HEK293 (cell line): Measurements from ENCODE around the gene CRCP.

Experiments used
- CTCF ChIA-PET: fragments of 350-600 bp; formaldehyde crosslinking; extraction: SDS; loops from one replicate; lab custom pipeline; 2021; ENCODE audit warnings: antibody characterized with exemption; lab: Yijun Ruan, JAX
- POLR2A ChIA-PET: fragments of 300-600 bp; formaldehyde crosslinking; extraction: SDS; loops from one replicate; lab custom pipeline; 2020; ENCODE audit warnings: antibody characterized with exemption, inconsistent platforms; lab: Yijun Ruan, JAX
- H3K27ac ChIP-seq: fragments of 200-500 bp; sonication (Bioruptor generic); 2 replicates; pipeline ENCODE4 v1.5.1; 2014; ENCODE audit warnings: low read depth, low read length, control low read depth, inconsistent platforms; ENCODE audit errors: extremely low read depth
- H3K36me3 ChIP-seq, 2 experiments: fragments of 200-500 bp in 1 of 2; sonication (Bioruptor generic) in 1 of 2; 1 replicate in 1 of 2; 2 replicates in 1 of 2; pipeline ENCODE4 v1.5.1; 2014 to 2017; ENCODE audit warnings: inconsistent platforms in 2 of 2, low read length in 2 of 2; ENCODE audit not compliant: control insufficient read depth in 2 of 2, insufficient read depth in 1 of 2
- H3K4me1 ChIP-seq: fragments of 200-500 bp; sonication (Bioruptor generic); 2 replicates; pipeline ENCODE4 v1.5.1; 2014; ENCODE audit warnings: mild to moderate bottlenecking, low read length, inconsistent platforms; ENCODE audit not compliant: control insufficient read depth, insufficient read depth
- H3K4me3 ChIP-seq: 2 replicates; pipeline ENCODE4 v1.5.1; 2011; ENCODE audit warnings: low read depth, mild to moderate bottlenecking, control low read depth, low read length, moderate library complexity
- H3K9me3 ChIP-seq: fragments of 200-500 bp; sonication (Bioruptor generic); 2 replicates; pipeline ENCODE4 v1.5.1; 2014; ENCODE audit warnings: low read depth, low read length, inconsistent platforms; ENCODE audit not compliant: control insufficient read depth, insufficient read depth
- EGR2 ChIP-seq: fragments of 450-650 bp; formaldehyde crosslinking; IDR thresholded peaks from 2 replicates; pipeline ENCODE4 v1.5.1; 2016; ENCODE audit warnings: low read depth, missing biosample characterization, missing genetic modification characterization
- GLIS1 ChIP-seq: fragments of 450-650 bp; formaldehyde crosslinking; IDR thresholded peaks from 2 replicates; pipeline ENCODE4 v1.5.1; 2016; ENCODE audit warnings: missing biosample characterization, missing genetic modification characterization
- KLF9 ChIP-seq: fragments of 450-650 bp; formaldehyde crosslinking; IDR thresholded peaks from 2 replicates; pipeline ENCODE4 v1.5.1; 2016; ENCODE audit warnings: missing biosample characterization, missing genetic modification characterization, low read depth
- SP3 ChIP-seq: fragments of 450-650 bp; formaldehyde crosslinking; IDR thresholded peaks from 2 replicates; pipeline ENCODE4 v1.5.1; 2016; ENCODE audit warnings: missing biosample characterization, missing genetic modification characterization
- ZNF114 ChIP-seq: fragments of 450-650 bp; formaldehyde crosslinking; IDR thresholded peaks from 2 replicates; pipeline ENCODE4 v1.5.0; 2017; ENCODE audit warnings: missing biosample characterization, missing genetic modification characterization
- ZNF16 ChIP-seq: fragments of 450-650 bp; formaldehyde crosslinking; IDR thresholded peaks from 2 replicates; pipeline ENCODE4 v1.5.1; 2016; ENCODE audit warnings: low read depth, missing biosample characterization, missing genetic modification characterization
- ZNF2 ChIP-seq: fragments of 450-650 bp; formaldehyde crosslinking; IDR thresholded peaks from 2 replicates; pipeline ENCODE4 v1.5.1; 2016; ENCODE audit warnings: missing biosample characterization, missing genetic modification characterization
- ZNF214 ChIP-seq: fragments of 450-650 bp; formaldehyde crosslinking; IDR thresholded peaks from 2 replicates; pipeline ENCODE4 v1.5.1; 2017; ENCODE audit warnings: missing biosample characterization, mild to moderate bottlenecking, missing genetic modification characterization, borderline replicate concordance
- ZNF24 ChIP-seq: fragments of 450-650 bp; formaldehyde crosslinking; IDR thresholded peaks from 2 replicates; pipeline ENCODE4 v1.5.1; 2016; ENCODE audit warnings: missing biosample characterization, missing genetic modification characterization
- ZNF350 ChIP-seq: fragments of 450-650 bp; formaldehyde crosslinking; IDR thresholded peaks from 2 replicates; pipeline ENCODE4 v1.5.0; 2017; ENCODE audit warnings: missing biosample characterization, mild to moderate bottlenecking, missing genetic modification characterization
- ZNF354C ChIP-seq: fragments of 450-650 bp; formaldehyde crosslinking; IDR thresholded peaks from 2 replicates; pipeline ENCODE4 v1.5.1; 2016; ENCODE audit warnings: missing biosample characterization, missing genetic modification characterization, low read depth, borderline replicate concordance
- ZNF426 ChIP-seq: fragments of 450-650 bp; formaldehyde crosslinking; IDR thresholded peaks from 2 replicates; pipeline ENCODE4 v1.5.1; 2017; ENCODE audit warnings: missing biosample characterization, missing genetic modification characterization, mild to moderate bottlenecking, inconsistent platforms, moderate library complexity
- ZNF548 ChIP-seq: fragments of 450-650 bp; formaldehyde crosslinking; IDR thresholded peaks from 2 replicates; pipeline ENCODE4 v1.5.1; 2016; ENCODE audit warnings: missing biosample characterization, missing genetic modification characterization
- ZNF560 ChIP-seq: fragments of 450-650 bp; formaldehyde crosslinking; IDR thresholded peaks from 2 replicates; pipeline ENCODE4 v1.5.1; 2017; ENCODE audit warnings: missing biosample characterization, missing genetic modification characterization, borderline replicate concordance
- ZNF585B ChIP-seq: fragments of 450-650 bp; formaldehyde crosslinking; IDR thresholded peaks from 2 replicates; pipeline ENCODE4 v1.5.1; 2016; ENCODE audit warnings: missing biosample characterization, missing genetic modification characterization
- ZNF600 ChIP-seq: fragments of 450-650 bp; formaldehyde crosslinking; IDR thresholded peaks from 2 replicates; pipeline ENCODE4 v1.5.1; 2016; ENCODE audit warnings: missing biosample characterization, missing genetic modification characterization
- ZNF629 ChIP-seq: fragments of 450-650 bp; formaldehyde crosslinking; IDR thresholded peaks from 2 replicates; pipeline ENCODE4 v1.5.1; 2017; ENCODE audit warnings: missing biosample characterization, missing genetic modification characterization
- ZNF660 ChIP-seq: fragments of 450-650 bp; IDR thresholded peaks from 2 replicates; pipeline ENCODE4 v1.5.1; 2018; ENCODE audit warnings: missing biosample characterization, mild to moderate bottlenecking, missing genetic modification characterization
- ZNF785 ChIP-seq: fragments of 450-650 bp; formaldehyde crosslinking; IDR thresholded peaks from 2 replicates; pipeline ENCODE4 v1.5.1; 2016; ENCODE audit warnings: missing biosample characterization, missing genetic modification characterization
- ZSCAN30 ChIP-seq: fragments of 450-650 bp; IDR thresholded peaks from 2 replicates; pipeline ENCODE4 v1.5.1; 2018; ENCODE audit warnings: missing biosample characterization, mild to moderate bottlenecking, missing genetic modification characterization, moderate library complexity
- TF ChIP-seq, protein P1 (sequence below): fragments of 450-650 bp; formaldehyde crosslinking; IDR thresholded peaks from 2 replicates; pipeline ENCODE4 v1.5.1; 2017; ENCODE audit warnings: missing biosample characterization, missing genetic modification characterization
- TF ChIP-seq, protein P2 (sequence below): fragments of 450-650 bp; formaldehyde crosslinking; IDR thresholded peaks from 2 replicates; pipeline ENCODE4 v1.5.1; 2016; ENCODE audit warnings: missing biosample characterization, missing genetic modification characterization, borderline replicate concordance

The CRCP gene

DNA sequence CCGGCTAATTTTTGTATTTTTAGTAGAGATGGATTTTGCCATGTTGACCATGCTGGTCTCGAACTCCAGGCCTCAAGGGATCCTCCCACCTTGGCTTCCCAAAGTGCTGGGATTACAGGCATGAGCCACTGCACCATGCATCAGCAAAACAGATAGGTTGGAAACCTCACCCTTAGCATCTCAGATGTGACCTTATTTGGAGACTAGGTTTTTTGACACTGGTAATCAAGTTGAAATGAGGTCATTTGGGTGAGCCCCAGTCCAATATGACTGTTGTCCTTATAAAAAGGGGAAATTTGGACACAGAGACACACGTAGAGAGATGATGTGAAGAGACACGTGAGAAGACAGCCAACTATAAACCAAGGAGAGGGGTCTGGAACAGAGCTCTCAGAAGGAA, 48.0 kb downstream of the CRCP start:
- Histone ChIP-seq H3K27ac (no peak overlapping the region), H3K36me3 (peaks cover 0 to 5% of the 10 kb centered on the region in 2 experiments; a peak in 2 of 3 replicates), H3K4me3 (no peak overlapping the region), H3K9me3 (no peaks in the 10 kb centered on the region), H3K4me1 (no peaks in the 10 kb centered on the region)
- POLR2A ChIA-PET, result interaction anchor here (0.6 kb wide), 1 partner anchor 843 kb away, joined by 4 read pairs; no protein-coding TSS in a partner anchor
- no peak for TF ChIP-seq ZNF114 (tag by site-specific recombination)
- no peak for TF ChIP-seq ZNF2 (tag by site-specific recombination)
- TF ChIP-seq ZNF426 (tag by site-specific recombination), result no peak
- no peak for TF ChIP-seq ZNF585B (tag by site-specific recombination)
- no peak for TF ChIP-seq ZNF16 (tag by site-specific recombination)
- no peak for TF ChIP-seq SP3 (tag by site-specific recombination)
- TF ChIP-seq ZSCAN30 (tag by site-specific recombination), result no peak
- TF ChIP-seq, protein P1, sequence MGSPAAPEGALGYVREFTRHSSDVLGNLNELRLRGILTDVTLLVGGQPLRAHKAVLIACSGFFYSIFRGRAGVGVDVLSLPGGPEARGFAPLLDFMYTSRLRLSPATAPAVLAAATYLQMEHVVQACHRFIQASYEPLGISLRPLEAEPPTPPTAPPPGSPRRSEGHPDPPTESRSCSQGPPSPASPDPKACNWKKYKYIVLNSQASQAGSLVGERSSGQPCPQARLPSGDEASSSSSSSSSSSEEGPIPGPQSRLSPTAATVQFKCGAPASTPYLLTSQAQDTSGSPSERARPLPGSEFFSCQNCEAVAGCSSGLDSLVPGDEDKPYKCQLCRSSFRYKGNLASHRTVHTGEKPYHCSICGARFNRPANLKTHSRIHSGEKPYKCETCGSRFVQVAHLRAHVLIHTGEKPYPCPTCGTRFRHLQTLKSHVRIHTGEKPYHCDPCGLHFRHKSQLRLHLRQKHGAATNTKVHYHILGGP (tag by site-specific recombination), result no peak
- TF ChIP-seq ZNF350 (tag by site-specific recombination), result no peak
- TF ChIP-seq ZNF24 (tag by site-specific recombination), result no peak
- no peak for TF ChIP-seq ZNF600 (tag by site-specific recombination)
- CTCF ChIA-PET, result interaction anchor here (1.0 kb wide), 1 partner anchor 8 kb away, joined by 3 read pairs; no protein-coding TSS in a partner anchor

DNA sequence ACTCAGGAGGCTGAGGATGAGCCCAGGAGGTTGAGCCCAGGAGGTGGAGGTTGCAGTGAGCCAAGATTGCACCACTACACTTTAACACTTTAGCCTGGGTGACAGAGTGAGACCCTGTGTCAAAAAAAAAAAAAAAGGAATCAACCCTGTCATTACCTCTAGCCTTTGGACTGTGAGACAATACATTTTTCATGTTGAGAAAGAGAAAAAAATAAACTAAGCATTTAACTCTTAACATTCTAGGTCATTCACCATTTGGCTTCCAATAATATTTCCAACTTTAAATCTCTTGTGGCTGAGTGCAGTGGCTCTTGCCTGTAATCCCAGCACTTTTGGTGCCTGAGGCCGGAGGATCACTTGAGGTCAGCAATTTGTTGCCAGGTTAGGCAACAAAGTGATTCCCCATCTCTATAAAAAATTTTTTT, 48.6 kb downstream of the CRCP start:
- no peaks in the 10 kb centered on the region for H3K9me3 ChIP-seq
- TF ChIP-seq ZNF660 (tag by site-specific recombination), result no peak
- TF ChIP-seq KLF9 (tag by site-specific recombination), result no peak
- TF ChIP-seq ZNF785 (tag by site-specific recombination), result no peak
- no peak for TF ChIP-seq ZNF354C (tag by site-specific recombination)
- no peak for TF ChIP-seq ZNF560
- no peak for TF ChIP-seq ZNF548
- TF ChIP-seq, protein P2, sequence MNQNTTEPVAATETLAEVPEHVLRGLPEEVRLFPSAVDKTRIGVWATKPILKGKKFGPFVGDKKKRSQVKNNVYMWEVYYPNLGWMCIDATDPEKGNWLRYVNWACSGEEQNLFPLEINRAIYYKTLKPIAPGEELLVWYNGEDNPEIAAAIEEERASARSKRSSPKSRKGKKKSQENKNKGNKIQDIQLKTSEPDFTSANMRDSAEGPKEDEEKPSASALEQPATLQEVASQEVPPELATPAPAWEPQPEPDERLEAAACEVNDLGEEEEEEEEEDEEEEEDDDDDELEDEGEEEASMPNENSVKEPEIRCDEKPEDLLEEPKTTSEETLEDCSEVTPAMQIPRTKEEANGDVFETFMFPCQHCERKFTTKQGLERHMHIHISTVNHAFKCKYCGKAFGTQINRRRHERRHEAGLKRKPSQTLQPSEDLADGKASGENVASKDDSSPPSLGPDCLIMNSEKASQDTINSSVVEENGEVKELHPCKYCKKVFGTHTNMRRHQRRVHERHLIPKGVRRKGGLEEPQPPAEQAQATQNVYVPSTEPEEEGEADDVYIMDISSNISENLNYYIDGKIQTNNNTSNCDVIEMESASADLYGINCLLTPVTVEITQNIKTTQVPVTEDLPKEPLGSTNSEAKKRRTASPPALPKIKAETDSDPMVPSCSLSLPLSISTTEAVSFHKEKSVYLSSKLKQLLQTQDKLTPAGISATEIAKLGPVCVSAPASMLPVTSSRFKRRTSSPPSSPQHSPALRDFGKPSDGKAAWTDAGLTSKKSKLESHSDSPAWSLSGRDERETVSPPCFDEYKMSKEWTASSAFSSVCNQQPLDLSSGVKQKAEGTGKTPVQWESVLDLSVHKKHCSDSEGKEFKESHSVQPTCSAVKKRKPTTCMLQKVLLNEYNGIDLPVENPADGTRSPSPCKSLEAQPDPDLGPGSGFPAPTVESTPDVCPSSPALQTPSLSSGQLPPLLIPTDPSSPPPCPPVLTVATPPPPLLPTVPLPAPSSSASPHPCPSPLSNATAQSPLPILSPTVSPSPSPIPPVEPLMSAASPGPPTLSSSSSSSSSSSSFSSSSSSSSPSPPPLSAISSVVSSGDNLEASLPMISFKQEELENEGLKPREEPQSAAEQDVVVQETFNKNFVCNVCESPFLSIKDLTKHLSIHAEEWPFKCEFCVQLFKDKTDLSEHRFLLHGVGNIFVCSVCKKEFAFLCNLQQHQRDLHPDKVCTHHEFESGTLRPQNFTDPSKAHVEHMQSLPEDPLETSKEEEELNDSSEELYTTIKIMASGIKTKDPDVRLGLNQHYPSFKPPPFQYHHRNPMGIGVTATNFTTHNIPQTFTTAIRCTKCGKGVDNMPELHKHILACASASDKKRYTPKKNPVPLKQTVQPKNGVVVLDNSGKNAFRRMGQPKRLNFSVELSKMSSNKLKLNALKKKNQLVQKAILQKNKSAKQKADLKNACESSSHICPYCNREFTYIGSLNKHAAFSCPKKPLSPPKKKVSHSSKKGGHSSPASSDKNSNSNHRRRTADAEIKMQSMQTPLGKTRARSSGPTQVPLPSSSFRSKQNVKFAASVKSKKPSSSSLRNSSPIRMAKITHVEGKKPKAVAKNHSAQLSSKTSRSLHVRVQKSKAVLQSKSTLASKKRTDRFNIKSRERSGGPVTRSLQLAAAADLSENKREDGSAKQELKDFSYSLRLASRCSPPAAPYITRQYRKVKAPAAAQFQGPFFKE (tag by site-specific recombination), result no peak
- TF ChIP-seq GLIS1 (tag by site-specific recombination), result no peak
- no peak for TF ChIP-seq ZNF629 (tag by site-specific recombination)
- no peak for TF ChIP-seq EGR2
- no peak for TF ChIP-seq ZNF214 (tag by site-specific recombination)
- no peaks in the 10 kb centered on the region for H3K4me1 ChIP-seq
- CTCF ChIA-PET, result interaction anchor here (1.0 kb wide), 1 partner anchor 8 kb away, joined by 3 read pairs; no protein-coding TSS in a partner anchor
- no peak overlapping the region for H3K27ac ChIP-seq
- POLR2A ChIA-PET, result interaction anchor here (0.6 kb wide), 1 partner anchor 843 kb away, joined by 4 read pairs; no protein-coding TSS in a partner anchor
- peaks cover 0 to 4% of the 10 kb centered on the region in 2 experiments; a peak in 2 of 3 replicates for H3K36me3 ChIP-seq
- no peak overlapping the region for H3K4me3 ChIP-seq
